ENCODE measurements around the gene CD2BP2. TPM values are rescaled to one million over a fixed set of nuclear protein-coding genes. Genes with fewer than 3 reads are reported as not detected.

The CD2BP2 gene
- total and polyA plus RNA-seq, 9 of the 15 experiments (the other 6 are each of a cell fraction or from before 2014, with no cell fraction given) = 3.9 to 51.1 (median 32.8) TPM

DNA sequence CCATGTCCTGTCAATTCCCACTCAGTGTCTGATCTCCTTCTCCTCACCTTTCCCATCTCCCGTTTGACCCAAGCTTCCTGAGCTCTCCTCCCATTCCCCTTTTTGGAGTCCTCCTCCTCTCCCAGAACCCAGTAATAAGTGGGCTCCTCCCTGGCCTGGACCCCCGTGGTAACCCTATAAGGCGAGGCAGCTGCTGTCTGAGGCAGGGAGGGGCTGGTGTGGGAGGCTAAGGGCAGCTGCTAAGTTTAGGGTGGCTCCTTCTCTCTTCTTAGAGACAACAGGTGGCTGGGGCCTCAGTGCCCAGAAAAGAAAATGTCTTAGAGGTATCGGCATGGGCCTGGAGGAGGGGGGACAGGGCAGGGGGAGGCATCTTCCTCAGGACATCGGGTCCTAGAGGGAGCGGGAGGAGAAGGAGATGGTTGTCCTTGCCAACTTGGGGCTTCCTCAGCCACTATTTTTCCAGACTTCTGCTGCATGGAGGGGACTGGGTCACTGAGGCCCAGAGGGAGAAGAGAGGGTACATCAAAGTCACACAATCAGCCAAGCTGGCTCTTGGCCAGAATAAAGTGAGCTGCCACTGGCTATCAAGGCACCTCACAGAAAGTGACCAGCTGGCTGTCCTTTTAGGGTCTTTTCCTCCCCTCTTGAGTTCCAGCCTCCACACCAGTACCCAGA, 17.1 kb upstream of the CD2BP2 start:
- H3K4me2 ChIP-seq (ENCODE audit: insufficient read depth, low read length) = peak overlapping the region; percentile 84; the same call in 1 of the 2 replicates
- in situ Hi-C loops (cut with MboI) = loop anchor here (25.0 kb wide), 1 partner anchor 910 kb away; the partner anchor contains the start of genes BOLA2, SLX1B and SULT1A4
- no peaks in the 10 kb centered on the region for H3K9me3 ChIP-seq (replicated peaks; ENCODE audit: control insufficient read depth, insufficient read depth, low read depth, low read length)
- peaks cover 5% of the 10 kb centered on the region for H3K9me1 ChIP-seq (ENCODE audit: control insufficient read depth, insufficient read depth, low read length)
- peak overlapping the region; percentile 82 for H2AFZ ChIP-seq (ENCODE audit: low read depth, low read length)
- POLR2A ChIA-PET = interaction anchor here (0.6 to 6.3 kb wide), 5 partner anchors 9 to 36 kb away, joined by 3 to 77 read pairs (median 3); partner anchors contain the start of genes CD2BP2 and ZNF771
- CTCF ChIA-PET (ENCODE audit: low intra/inter-chr PET ratio) = no interaction called here
- peaks cover 35 to 56% of the 10 kb centered on the region in 2 experiments for H3K4me1 ChIP-seq (replicated peaks in 1 of 2; ENCODE audit: control insufficient read depth in 2 of 2, insufficient read depth in 2 of 2, low read length in 2 of 2)
- intact Hi-C loops (cut with micrococcal nuclease) = loop anchor here (5.0 to 10.0 kb wide), 2 partner anchors 35 to 307 kb away; partner anchors contain the start of genes ALDOA and ZNF771
- H4K20me1 ChIP-seq (replicated peaks; ENCODE audit: control insufficient read depth, insufficient read depth, low read length) = peaks cover 23% of the 10 kb centered on the region
- no TSS peak for BruUV-seq (replicated peaks)
- ATAC-seq (no peak), DNase-seq (ENCODE audit: extremely low read depth in 1 of 4, low spot score in 3 of 4) (no peak), FAIRE-seq (no peak)
- H3K9ac ChIP-seq (ENCODE audit: insufficient read depth in 1 of 2, low read depth in 2 of 2, low read length in 2 of 2) = peak overlapping the region; percentile 74 to 84
- H3K27ac ChIP-seq (ENCODE audit: extremely low read depth, low read depth, low read length) = peak overlapping the region; percentile 34; the same call in 2 of the 3 replicates
- H3K4me3 ChIP-seq = no peak overlapping the region
- 48% methylated on average over 3 of the region's 6 CpGs for WGBS (ENCODE audit: insufficient coverage, low coverage, missing lambda C conversion rate)
- TF ChIP-seq MYC (IDR thresholded peaks at IDR 0.05; ENCODE audit: low read depth, low read length) (no peak), MYC (CRISPR knock-in tag; IDR thresholded peaks at IDR 0.05; ENCODE audit: borderline replicate concordance, low read depth) (no peak), NFIC (IDR thresholded peaks at IDR 0.05) (peak; percentile 76)
- H3K36me3 ChIP-seq (ENCODE audit: control insufficient read depth, insufficient read depth, low read length) = peaks cover 6% of the 10 kb centered on the region; the same call in 2 of the 3 replicates
- H3K27me3 ChIP-seq (ENCODE audit: control insufficient read depth in 2 of 2, insufficient read depth in 2 of 2, low read length in 2 of 2) = no peaks in the 10 kb centered on the region
- H3K79me2 ChIP-seq (ENCODE audit: control insufficient read depth, insufficient read depth, low read length) = peaks cover 29% of the 10 kb centered on the region
